Neural cell (in vitro differentiated cells): Measurements from ENCODE around the gene MTA1.

Experiments
- EP300 ChIP-seq: fragments of 450-650 bp; conservative IDR thresholded peaks from 2 replicates; pipeline ENCODE4 v1.6.1; 2014; ENCODE audit warnings: antibody characterized with exemption, mild to moderate bottlenecking, moderate library complexity; ENCODE audit not compliant: poor library complexity, severe bottlenecking
- TF ChIP-seq, protein P1 (sequence below): fragments of 450-650 bp; IDR thresholded peaks from 2 replicates; pipeline ENCODE4 v1.5.1; 2014; ENCODE audit warnings: antibody characterized with exemption, mild to moderate bottlenecking, moderate library complexity; ENCODE audit not compliant: poor library complexity, severe bottlenecking

- TF ChIP-seq, protein P1, sequence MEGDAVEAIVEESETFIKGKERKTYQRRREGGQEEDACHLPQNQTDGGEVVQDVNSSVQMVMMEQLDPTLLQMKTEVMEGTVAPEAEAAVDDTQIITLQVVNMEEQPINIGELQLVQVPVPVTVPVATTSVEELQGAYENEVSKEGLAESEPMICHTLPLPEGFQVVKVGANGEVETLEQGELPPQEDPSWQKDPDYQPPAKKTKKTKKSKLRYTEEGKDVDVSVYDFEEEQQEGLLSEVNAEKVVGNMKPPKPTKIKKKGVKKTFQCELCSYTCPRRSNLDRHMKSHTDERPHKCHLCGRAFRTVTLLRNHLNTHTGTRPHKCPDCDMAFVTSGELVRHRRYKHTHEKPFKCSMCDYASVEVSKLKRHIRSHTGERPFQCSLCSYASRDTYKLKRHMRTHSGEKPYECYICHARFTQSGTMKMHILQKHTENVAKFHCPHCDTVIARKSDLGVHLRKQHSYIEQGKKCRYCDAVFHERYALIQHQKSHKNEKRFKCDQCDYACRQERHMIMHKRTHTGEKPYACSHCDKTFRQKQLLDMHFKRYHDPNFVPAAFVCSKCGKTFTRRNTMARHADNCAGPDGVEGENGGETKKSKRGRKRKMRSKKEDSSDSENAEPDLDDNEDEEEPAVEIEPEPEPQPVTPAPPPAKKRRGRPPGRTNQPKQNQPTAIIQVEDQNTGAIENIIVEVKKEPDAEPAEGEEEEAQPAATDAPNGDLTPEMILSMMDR: no peak
- TF ChIP-seq EP300: no peak
These were observed 10.3 kb upstream of the MTA1 start for GRCh38 chr14:105409364-105409763.
